ENCODE measurements around the gene CHD1L.
"Not testable (repeated sequence)": the region's sequence is repeated elsewhere in the genome, so short reads cannot be mapped to it uniquely, and the experiment has no call there.

The CHD1L gene

DNA sequence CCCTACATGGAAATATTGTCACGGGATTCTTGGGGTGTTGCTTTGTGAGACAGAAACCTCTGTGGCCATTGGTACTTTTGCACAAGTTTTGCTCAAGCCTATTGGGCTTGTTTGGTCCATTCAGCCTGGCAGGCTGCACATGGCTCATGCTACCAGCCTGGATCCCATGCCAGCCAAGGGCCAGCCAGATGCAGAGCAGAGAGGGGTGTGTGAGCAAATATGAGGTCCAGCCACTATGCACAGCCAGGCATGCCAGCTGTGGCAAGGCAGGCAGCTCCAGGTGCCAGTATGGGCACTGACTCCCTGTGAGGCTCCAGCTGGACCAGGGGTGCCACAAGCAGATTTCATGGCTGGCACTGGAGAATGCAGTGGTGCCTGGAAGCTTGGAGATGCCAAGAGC, 6.7 kb upstream of the CHD1L start:
- DNase-seq: no peak

DNA sequence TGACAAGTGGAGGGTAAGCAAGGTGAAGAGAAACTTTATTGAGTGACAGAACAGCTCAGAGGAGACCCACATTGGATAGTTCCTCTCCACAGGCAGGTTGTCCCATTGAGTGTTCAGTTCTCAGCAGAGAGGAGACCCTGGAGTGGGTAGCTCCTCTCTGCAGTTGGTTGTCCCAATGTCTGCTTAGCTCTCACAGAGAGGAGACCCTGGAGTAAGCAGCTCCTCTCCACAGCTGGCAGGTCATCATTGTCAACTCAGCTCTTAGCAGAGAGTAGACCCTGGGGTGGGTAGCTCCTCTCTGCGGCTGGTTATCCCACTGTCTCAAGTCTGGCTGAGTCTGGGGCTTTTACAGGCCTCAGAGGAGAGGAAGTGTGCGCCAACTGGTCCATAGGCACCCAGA, 6.0 kb upstream of the CHD1L start:
- no peak for DNase-seq

- no peak for DNase-seq
These were observed 5.3 kb upstream of the CHD1L start for GRCh38 chr1:147236959-147237791.

DNA sequence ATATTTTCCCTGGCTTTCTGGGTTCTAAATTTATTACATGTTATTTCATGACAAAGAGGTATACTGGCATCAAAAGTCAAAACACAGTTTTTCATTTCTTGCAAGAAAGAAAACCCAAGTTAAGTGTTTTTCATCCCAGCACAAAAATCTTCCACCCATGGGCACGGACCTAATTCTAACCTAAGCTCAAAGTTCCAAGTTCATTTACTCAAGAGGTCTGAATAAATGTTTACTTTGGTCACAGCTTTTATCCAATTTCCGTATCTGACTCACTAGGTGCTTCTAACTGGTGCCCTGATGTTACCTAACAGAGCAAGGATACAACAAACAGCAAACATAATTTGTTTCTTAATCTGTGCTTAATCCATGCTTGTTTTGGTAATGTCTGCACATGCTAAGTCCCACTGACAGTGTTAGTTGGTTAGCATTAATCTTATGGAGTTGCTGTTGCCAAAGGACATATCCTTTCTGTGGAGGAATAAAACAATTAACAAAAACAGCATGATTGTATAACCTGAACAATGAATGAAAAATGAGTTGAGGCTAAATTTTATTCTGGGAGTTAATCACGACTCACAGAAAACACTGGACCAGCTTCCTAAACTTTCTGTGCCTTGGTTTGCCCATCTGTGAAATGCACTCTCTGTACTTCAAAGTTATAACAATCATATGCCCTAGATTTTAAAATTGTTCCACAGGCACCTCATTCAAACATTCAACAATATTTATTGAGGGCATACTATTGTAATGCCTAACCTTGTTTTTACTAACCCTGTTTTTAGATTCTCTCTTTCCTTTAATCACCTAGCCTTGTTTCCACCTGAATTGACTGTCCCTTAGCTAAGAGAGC, 4.2 kb upstream of the CHD1L start:
- no peak for DNase-seq

- no peak for DNase-seq
These were observed 3.3 kb upstream of the CHD1L start for GRCh38 chr1:147238925-147239820.

DNA sequence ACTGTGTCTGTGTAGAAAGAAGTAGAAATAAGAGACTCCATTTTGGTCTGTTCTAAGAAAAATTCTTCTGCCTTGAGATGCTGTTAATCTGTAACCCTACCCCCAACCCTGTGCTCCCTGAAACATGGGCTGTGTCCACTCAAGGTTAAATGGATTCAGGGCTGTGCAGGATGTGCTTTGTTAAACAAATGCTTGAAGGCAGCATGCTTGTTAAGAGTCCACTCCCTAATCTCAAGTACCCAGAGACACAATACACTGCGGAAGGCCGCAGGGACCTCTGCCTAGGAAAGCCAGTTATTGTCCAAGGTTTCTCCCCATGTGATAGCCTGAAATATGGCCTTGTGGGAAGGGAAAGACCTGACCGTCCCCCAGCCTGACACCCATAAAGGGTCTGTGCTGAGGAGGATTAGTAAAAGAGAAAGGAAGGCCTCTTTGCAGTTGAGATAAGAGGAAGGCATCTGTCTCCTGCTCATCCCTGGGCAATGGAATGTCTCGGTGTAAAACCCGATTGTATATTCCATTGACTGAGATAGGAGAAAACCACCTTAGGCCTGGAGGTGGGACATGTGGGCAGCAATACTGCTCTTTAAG, 2.3 kb upstream of the CHD1L start:
- DNase-seq: not testable (repeated sequence)

GRCh38 chr1:147241934-147242448, 493 bp upstream of the CHD1L start:
- DNase-seq: no peak

DNA sequence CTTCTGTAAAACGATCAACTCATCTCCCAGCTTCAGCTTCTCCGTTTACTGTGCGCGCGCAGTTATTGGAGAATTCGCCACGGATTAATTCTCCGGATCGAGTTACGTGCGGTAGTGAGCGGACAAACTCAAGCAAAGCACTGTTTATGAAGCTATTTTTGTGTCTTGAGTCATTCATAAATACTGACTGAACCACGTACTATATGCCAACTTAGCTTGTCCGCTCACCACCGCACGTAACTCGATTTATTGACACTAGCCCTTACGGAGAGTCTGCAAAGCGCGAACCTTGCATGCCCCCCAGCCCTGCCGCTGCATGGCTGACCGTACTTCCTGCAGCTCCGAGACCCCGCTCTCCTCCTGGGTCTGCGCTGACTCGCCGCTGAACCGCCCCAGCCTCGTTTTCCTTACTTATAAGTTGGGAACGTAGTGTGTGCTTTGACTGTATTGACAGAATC, 773 bp downstream of the CHD1L start:
- DNase-seq: peak; percentile 1

GRCh38 chr1:147243841-147244240, 1.4 kb downstream of the CHD1L start:
- DNase-seq: no peak

GRCh38 chr1:147245129-147245528, 2.6 kb downstream of the CHD1L start:
- DNase-seq: no peak

DNA sequence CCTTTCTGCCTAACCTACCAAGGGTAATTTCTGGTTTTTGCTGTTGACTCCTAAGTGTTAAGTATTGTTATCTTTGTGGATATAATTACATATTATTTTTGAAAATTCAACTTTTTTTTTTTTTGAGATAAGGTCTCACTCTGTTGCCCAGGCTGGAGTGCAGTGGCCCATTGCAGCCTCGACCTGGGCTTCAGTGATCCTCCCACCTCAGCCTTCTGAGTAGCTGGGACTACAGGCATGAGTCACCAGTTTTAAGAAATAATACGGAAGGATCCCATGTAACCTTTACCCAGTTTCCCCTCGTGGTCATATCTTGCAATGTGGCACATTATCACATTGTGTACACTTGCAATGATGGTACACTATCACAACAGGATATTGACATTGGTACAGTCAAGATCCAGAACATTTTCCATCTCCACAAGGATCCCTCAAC, 3.1 kb downstream of the CHD1L start:
- DNase-seq: no peak

DNA sequence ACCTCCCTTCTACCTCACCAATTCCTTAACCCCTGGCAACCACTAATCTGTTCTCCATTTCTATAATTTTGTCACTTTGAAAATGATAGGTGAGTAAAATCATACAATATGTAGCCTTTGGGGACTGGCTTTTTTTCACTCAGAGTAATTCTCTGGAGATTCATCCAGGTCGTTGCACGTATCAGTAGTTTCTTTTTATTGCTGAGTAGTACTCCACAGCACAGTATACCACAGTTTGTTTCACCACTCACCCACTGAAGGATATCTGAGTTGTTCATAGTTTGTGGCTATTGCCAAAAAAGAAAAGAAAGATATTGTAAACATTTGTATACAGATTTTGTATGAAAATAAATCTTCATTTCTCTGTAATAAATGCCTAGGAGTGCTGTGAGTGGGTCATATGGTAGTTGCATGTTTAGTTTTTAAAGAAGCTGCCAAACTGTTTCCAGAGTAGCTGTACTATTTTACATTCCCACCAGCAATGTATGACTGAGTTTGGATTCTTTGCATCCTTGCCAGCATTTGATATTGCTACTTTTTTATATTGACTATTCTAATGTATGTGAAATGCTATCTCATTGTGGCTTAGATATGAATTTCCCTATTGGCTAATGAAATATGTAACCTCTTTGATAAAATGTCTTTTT, 3.7 kb downstream of the CHD1L start:
- DNase-seq: no peak

DNA sequence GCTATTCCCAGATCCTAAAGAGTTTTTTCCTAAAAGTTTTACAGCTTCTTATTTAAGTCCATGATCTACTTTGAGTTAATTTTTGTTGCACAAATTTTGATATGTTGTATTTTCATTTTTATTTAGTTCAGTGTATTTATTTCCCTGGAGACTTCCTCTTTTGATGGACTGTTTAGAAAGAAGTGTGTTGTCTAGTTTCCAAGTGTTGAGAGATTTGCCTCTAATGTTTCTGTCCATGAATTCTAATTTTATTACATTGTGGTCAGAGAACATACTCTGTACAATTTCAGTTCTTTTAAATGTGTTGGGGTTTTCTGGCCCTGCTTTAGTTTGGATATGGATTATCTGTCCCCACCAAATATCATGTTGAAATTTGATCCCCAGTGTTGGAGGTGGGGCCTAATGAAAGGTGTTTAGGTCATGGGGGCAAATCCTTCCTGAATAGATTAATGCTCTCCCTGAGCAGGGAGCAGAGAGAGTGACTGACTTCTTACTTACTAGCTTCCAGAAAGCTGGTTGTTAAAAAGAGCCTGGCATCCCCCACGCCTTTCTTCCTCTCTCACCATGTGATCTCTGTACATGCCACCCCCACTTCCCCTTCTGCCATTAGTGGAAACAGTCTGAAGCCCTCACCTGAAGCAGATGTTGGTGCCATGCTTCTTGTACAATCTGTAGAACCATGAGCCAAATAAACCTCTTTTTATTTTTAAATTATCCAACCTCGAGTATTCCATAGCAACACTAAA, 4.6 kb downstream of the CHD1L start:
- no peak for DNase-seq

DNA sequence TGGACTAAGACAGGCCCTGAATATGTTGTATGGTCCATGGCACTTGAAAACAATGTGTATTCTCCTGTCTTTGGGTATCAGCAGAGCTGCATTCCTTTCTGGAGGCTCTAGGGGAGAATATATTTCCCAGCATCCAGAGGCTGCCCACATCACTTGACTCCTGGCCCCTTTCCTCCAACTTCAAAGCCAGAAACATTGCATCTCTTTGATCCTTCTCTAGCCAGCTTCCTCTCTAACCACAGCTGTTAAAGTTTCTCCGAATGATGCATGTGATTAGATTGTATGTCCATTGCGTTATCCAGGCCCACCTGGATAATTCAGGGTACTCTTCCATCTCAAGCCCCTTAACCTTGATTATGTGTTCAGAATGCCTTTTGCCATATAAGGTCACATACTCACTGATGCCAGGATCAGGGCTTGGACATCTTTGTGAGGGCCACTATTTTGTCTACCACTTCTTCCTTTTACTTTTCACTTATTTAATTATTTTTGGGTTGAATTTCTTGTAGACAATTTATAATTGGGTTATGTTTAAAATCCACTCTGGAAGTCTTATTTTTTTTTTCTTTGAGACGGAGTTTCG, 5.3 kb downstream of the CHD1L start:
- no peak for DNase-seq

- no peak for DNase-seq
These were observed 10.1 kb downstream of the CHD1L start for GRCh38 chr1:147252540-147252939.

DNA sequence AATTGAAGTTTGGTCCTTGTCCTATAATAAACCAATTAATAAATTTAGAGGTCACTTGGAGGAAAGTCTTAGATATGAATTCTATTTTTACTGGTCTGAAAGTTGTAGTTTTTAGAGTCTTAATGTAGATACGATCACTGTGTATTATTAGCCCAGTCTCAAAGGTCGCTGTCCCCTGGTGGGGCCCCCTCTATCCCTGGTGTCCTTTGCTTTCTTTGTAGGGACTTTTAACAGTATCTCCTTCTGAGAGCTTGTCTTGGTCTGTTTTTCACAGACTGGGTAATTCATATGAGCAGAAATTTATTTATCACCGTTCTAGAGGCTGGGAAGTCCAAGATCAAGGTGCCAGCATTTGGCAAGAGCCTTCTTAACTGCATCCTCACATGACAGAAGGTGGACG, 18.5 kb downstream of the CHD1L start:
- no peak for DNase-seq

GRCh38 chr1:147264158-147264768, 21.8 kb downstream of the CHD1L start:
- no peak for DNase-seq

- DNase-seq: no peak
These were observed 23.9 kb downstream of the CHD1L start for GRCh38 chr1:147266381-147266780.

DNA sequence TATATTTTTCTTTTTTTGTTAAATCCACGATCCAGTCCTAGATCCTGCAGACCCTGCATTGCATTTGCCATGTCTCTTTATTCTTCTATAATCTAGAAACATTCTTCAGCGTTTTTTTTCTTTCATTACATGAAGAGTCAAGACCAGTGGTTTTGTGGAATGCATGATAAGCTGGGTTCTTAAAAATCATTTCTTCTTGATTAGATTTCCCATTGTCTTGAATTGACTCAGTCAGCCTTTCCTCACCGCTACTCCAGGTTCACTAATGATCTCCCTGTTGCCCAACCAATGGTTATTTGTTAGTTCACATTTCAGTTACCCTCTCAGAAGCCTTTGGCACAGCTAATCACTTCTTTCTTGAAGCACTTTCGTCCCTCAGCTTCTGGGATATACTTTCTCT, 25.2 kb downstream of the CHD1L start:
- DNase-seq: no peak

DNA sequence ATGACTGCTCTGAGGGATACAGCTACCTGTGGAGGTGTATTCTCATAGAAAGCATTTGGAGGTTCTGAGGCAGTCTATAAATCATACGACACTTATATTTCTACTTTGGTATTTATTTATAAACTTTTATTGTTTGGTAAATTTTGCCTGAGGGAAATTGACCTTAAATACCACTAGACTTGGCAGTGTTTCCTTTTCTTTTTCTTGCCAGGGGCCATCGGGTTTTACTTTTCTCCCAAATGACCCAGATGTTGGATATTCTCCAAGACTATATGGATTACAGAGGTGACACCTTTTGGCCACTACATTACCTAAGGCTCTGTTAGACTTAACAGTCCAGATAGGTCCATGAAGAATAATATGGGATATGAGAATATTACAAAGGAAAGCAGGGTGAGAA, 28.2 kb downstream of the CHD1L start:
- no peak for DNase-seq
